ENCODE measurements around the gene GABBR2.

Gene GABBR2

GRCh38 chr9:98539954-98540353, 168.8 kb downstream of the GABBR2 start:
- TF ChIP-seq ZNF274 (IDR thresholded peaks at IDR 0.05; ENCODE audit: low read depth, low read length): no peak
- H3K4me3 ChIP-seq (ENCODE audit: low read length): no peak overlapping the region

GRCh38 chr9:98538626-98539031, 170.1 kb downstream of the GABBR2 start:
- H3K4me3 ChIP-seq (ENCODE audit: low read length): no peak overlapping the region
- TF ChIP-seq ZNF274 (IDR thresholded peaks at IDR 0.05; ENCODE audit: low read depth, low read length): no peak

- no peak for TF ChIP-seq ZNF274 (IDR thresholded peaks at IDR 0.05; ENCODE audit: low read depth, low read length)
- no peak overlapping the region for H3K4me3 ChIP-seq (ENCODE audit: low read length)
Measured at GRCh38 chr9:98538203-98538602, 170.5 kb downstream of the GABBR2 start.

GRCh38 chr9:98536542-98537173, 172.1 kb downstream of the GABBR2 start:
- no peak for TF ChIP-seq ZNF274 (IDR thresholded peaks at IDR 0.05; ENCODE audit: low read depth, low read length)
- no peak overlapping the region for H3K4me3 ChIP-seq (ENCODE audit: low read length)

- TF ChIP-seq ZNF274 (IDR thresholded peaks at IDR 0.05; ENCODE audit: low read depth, low read length): no peak
- no peak overlapping the region for H3K4me3 ChIP-seq (ENCODE audit: low read length)
Measured at GRCh38 chr9:98533866-98534265, 174.9 kb downstream of the GABBR2 start.

- TF ChIP-seq ZNF274 (IDR thresholded peaks at IDR 0.05; ENCODE audit: low read depth, low read length): no peak
- no peak overlapping the region for H3K4me3 ChIP-seq (ENCODE audit: low read length)
Measured at GRCh38 chr9:98533132-98533531, 175.6 kb downstream of the GABBR2 start.

- TF ChIP-seq ZNF274 (IDR thresholded peaks at IDR 0.05; ENCODE audit: low read depth, low read length): no peak
Measured at GRCh38 chr9:98532574-98532973, 176.2 kb downstream of the GABBR2 start.

GRCh38 chr9:98532147-98532546, 176.6 kb downstream of the GABBR2 start:
- TF ChIP-seq ZNF274 (IDR thresholded peaks at IDR 0.05; ENCODE audit: low read depth, low read length): no peak
- no peak overlapping the region for H3K4me3 ChIP-seq (ENCODE audit: low read length)

More at GRCh38 chr9:98532574-98532973, 176.2 kb downstream of the GABBR2 start:
- H3K4me3 ChIP-seq (ENCODE audit: low read length): no peak overlapping the region

GRCh38 chr9:98530806-98531386, 177.8 kb downstream of the GABBR2 start:
- H3K4me3 ChIP-seq (ENCODE audit: low read length): no peak overlapping the region
- no peak for TF ChIP-seq ZNF274 (IDR thresholded peaks at IDR 0.05; ENCODE audit: low read depth, low read length)

- no peak for TF ChIP-seq ZNF274 (IDR thresholded peaks at IDR 0.05; ENCODE audit: low read depth, low read length)
- no peak overlapping the region for H3K4me3 ChIP-seq (ENCODE audit: low read length)
Measured at GRCh38 chr9:98530275-98530674, 178.5 kb downstream of the GABBR2 start.

GRCh38 chr9:98529841-98530240, 178.9 kb downstream of the GABBR2 start:
- no peak for TF ChIP-seq ZNF274 (IDR thresholded peaks at IDR 0.05; ENCODE audit: low read depth, low read length)
- no peak overlapping the region for H3K4me3 ChIP-seq (ENCODE audit: low read length)

- no peak overlapping the region for H3K4me3 ChIP-seq (ENCODE audit: low read length)
- no peak for TF ChIP-seq ZNF274 (IDR thresholded peaks at IDR 0.05; ENCODE audit: low read depth, low read length)
Measured at GRCh38 chr9:98523231-98523901, 185.4 kb downstream of the GABBR2 start.

- no peak overlapping the region for H3K4me3 ChIP-seq (ENCODE audit: low read length)
- no peak for TF ChIP-seq ZNF274 (IDR thresholded peaks at IDR 0.05; ENCODE audit: low read depth, low read length)
Measured at GRCh38 chr9:98522487-98522886, 186.2 kb downstream of the GABBR2 start.

GRCh38 chr9:98521141-98521540, 187.6 kb downstream of the GABBR2 start:
- no peak for TF ChIP-seq ZNF274 (IDR thresholded peaks at IDR 0.05; ENCODE audit: low read depth, low read length)
- no peak overlapping the region for H3K4me3 ChIP-seq (ENCODE audit: low read length)
